IPS-NIHi7 (cell line): ENCODE data around the gene ACOT8.
"Not testable (repeated sequence)": the region's sequence is repeated elsewhere in the genome, so short reads cannot be mapped to it uniquely, and the experiment has no call there.

Experiments used
- DNase-seq: peaks from one replicate; pipeline ENCODE4 v3.0.0; 2012; ENCODE audit warnings: mixed read lengths; ENCODE audit errors: extremely low spot score

Gene ACOT8

GRCh38 chr20:45853484-45853883 is 3.7 kb downstream of the ACOT8 start:
- DNase-seq: peak; percentile 48

GRCh38 chr20:45852326-45852725 is 4.9 kb downstream of the ACOT8 start:
- DNase-seq: no peak

GRCh38 chr20:45851501-45851900 is 5.7 kb downstream of the ACOT8 start:
- DNase-seq: no peak

- no peak for DNase-seq
Measured at GRCh38 chr20:45850926-45851325, 6.3 kb downstream of the ACOT8 start.

GRCh38 chr20:45850238-45850637 is 7.0 kb downstream of the ACOT8 start:
- no peak for DNase-seq

GRCh38 chr20:45848969-45849582 is 8.1 kb downstream of the ACOT8 start:
- no peak for DNase-seq

- DNase-seq: no peak
Measured at GRCh38 chr20:45848421-45848820, 8.8 kb downstream of the ACOT8 start.

GRCh38 chr20:45845452-45845851 is 11.7 kb downstream of the ACOT8 start:
- DNase-seq: no peak

GRCh38 chr20:45843506-45843905 is 13.7 kb downstream of the ACOT8 start:
- DNase-seq: no peak

DNA sequence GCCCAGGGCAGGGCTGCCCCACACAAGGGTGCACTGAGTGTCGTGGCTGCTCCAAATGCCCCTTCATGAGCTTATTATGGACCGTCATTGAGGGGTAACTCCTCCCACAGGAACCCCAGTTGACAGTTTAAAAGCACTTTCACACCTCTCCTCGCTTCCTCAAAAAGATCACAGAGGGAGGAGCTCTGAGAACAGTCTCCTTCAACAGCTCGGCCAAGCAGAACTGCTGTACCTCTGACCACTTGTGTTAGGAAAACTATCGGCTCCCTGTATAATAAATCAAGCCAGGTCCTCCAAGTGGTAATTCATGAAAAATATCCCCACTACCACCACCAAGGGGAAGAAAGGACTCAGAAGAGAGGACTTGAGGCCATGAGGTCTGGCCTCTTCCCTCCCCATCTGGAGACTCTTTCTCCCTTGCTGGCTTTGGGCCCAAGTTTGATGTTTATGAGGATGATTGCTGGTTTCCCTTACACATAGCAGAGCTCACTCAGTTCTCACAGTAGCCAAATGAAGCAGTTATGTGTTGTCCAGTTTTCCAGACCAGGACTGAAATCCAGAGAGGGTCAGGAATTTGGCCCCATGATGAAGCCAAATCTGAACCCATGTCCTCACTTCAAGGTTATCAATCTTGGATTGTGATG is 14.9 kb downstream of the ACOT8 start:
- no peak for DNase-seq

DNA sequence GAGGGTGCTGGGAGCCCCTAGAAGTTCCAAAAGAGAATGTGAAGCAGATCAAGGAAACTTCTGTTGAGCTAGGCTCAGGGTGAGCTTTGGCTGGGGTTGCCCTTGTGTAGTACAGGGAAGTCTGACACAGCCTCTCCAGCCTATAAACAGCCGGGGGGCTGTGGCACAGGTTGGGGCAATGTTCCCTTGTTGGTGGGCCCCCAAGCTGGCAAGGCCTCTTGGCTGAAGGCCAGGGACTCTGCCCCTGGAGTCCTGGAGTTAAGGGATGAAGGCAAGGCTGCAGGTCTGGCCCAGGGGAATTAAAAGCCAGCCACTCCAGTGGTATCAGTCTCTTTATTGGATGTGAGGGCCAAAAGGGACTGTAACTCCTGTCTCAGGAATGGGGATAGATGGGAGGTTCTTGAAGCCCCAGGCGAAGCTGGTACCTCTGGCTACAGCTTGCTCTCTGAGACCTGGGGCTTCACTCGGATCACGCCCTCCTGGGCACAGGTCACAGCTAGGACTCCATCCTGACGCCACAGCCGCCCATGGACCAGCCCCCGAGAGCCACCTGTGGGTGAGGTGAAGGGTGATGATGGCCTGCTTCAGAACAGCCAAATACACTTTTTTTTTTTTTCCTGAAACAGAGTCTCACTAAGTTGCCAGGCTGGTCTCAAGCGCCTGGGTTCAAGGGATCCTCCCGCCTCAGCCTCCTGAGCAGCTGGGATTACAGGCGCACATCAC is 15.6 kb downstream of the ACOT8 start:
- DNase-seq: no peak

- DNase-seq: no peak
Measured at GRCh38 chr20:45840700-45841198, 16.4 kb downstream of the ACOT8 start.

GRCh38 chr20:45836841-45837240 is 20.4 kb downstream of the ACOT8 start:
- DNase-seq: no peak

- DNase-seq: no peak
Measured at GRCh38 chr20:45835825-45836224, 21.4 kb downstream of the ACOT8 start.

- no peak for DNase-seq
Measured at GRCh38 chr20:45835329-45835765, 21.8 kb downstream of the ACOT8 start.

GRCh38 chr20:45834797-45835161 is 22.4 kb downstream of the ACOT8 start:
- DNase-seq: no peak

- DNase-seq: peak; percentile 94
Measured at GRCh38 chr20:45833883-45834796, 23.1 kb downstream of the ACOT8 start.

- peak; percentile 90 for DNase-seq
Measured at GRCh38 chr20:45833030-45833882, 23.9 kb downstream of the ACOT8 start, which contains the start of gene SNX21. Gene SNX21 (plus strand): TSS chr20:45833799. CDS start chr20:45833920, 121 bp downstream.

DNA sequence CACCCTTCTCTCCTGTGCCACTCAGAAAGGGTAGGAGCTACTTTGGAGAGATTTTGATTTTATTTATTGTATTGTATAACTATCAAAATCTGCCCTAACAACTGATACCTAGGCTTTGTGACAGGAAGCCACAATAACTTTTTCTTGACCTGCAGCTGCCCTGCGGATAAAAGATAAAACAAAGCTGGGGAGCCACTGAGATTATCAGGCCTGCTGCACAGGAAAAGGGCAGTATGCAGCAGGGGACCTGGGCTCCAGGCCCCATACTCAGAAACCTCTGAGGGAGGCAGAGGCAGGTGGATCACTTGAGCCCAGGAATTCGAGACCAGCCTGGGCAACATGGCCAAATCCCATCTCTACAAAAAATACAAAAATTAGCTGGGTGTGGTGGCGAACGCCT is 24.6 kb downstream of the ACOT8 start:
- no peak for DNase-seq

- DNase-seq: not testable (repeated sequence)
Measured at GRCh38 chr20:45829673-45830106, 27.5 kb downstream of the ACOT8 start.

DNA sequence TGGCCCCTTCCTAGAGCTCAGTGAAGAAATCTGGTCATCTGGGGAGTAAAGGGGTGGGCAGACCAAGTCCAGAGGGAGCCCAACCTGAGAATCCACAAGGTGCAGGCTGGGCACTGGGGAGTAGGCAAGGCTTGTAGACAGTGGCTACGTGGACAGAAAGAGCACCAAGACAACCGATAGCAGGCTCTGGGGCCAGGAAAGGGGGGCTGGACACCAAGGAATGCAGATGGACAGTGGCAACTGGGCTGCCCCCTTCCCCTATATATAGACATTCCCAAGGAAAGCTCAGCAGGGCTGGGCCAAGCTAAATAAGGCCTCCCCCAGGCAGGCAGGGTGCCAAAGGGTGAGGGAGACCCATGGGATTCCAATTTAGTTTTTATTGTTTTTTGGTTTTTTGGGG is 28.6 kb downstream of the ACOT8 start:
- no peak for DNase-seq
